ENCODE data around the gene EIF3I.

EIF3I gene

GRCh38 chr1:32197837-32198236 lies 24.4 kb upstream of the EIF3I start:
- no peak overlapping the region for H3K4me3 ChIP-seq (ENCODE audit: low read depth, low read length)
- TF ChIP-seq CTCF (IDR thresholded peaks at IDR 0.05; ENCODE audit: low read depth, low read length, missing control alignments) = no peak
- DNase-seq (ENCODE audit: low read depth) = no peak

GRCh38 chr1:32198237-32199042 lies 23.8 kb upstream of the EIF3I start:
- TF ChIP-seq CTCF (IDR thresholded peaks at IDR 0.05; ENCODE audit: low read depth, low read length, missing control alignments) = no peak
- H3K4me3 ChIP-seq (ENCODE audit: low read depth, low read length) = no peak overlapping the region
- DNase-seq (ENCODE audit: low read depth) = no peak

- DNase-seq (ENCODE audit: low read depth) = no peak
- TF ChIP-seq CTCF (IDR thresholded peaks at IDR 0.05; ENCODE audit: low read depth, low read length, missing control alignments) = no peak
- H3K4me3 ChIP-seq (ENCODE audit: low read depth, low read length) = no peak overlapping the region
Observed at GRCh38 chr1:32199043-32199716, 23.0 kb upstream of the EIF3I start.

GRCh38 chr1:32199717-32200072 lies 22.5 kb upstream of the EIF3I start:
- DNase-seq (ENCODE audit: low read depth) = no peak
- H3K4me3 ChIP-seq (ENCODE audit: low read depth, low read length) = peak overlapping the region; percentile 65; the same call in 1 of the 2 replicates

GRCh38 chr1:32200226-32201010 lies 21.8 kb upstream of the EIF3I start, which contains the start of gene CCDC28B:
TSS of gene CCDC28B (plus strand) at chr1:32200595. CDS start at chr1:32201936, 1,341 bp downstream.
- peak within 1 kb of the TSS; percentile 65 for H3K4me3 ChIP-seq (ENCODE audit: low read depth, low read length)
- no peak for TF ChIP-seq CTCF (IDR thresholded peaks at IDR 0.05; ENCODE audit: low read depth, low read length, missing control alignments)
- no peak for DNase-seq (ENCODE audit: low read depth)

More at GRCh38 chr1:32199717-32200072, 22.5 kb upstream of the EIF3I start:
- TF ChIP-seq CTCF (IDR thresholded peaks at IDR 0.05; ENCODE audit: low read depth, low read length, missing control alignments) = no peak

GRCh38 chr1:32201011-32201855 lies 21.0 kb upstream of the EIF3I start:
- peak overlapping the region; percentile 65 for H3K4me3 ChIP-seq (ENCODE audit: low read depth, low read length)
- peak; percentile 61 for DNase-seq (ENCODE audit: low read depth)
- TF ChIP-seq CTCF (IDR thresholded peaks at IDR 0.05; ENCODE audit: low read depth, low read length, missing control alignments) = no peak
